H9 (cell line): ENCODE measurements around the gene CDRT4. TPM values are rescaled to one million over a fixed set of nuclear protein-coding genes. Genes with fewer than 3 reads are reported as not detected.

ENCODE experiments used
- DNase-seq: peaks from one replicate; pipeline ENCODE4 v3.0.0-alpha.2; 2017
- H2AFZ ChIP-seq: one replicate; pipeline ENCODE4 v1.6.1; 2013; ENCODE audit warnings: mild to moderate bottlenecking, low read length, control low read depth, moderate library complexity
- H2AK5ac ChIP-seq: 2 replicates; pipeline ENCODE4 v1.6.1; 2013; ENCODE audit warnings: low read length, control low read depth, mixed read lengths; ENCODE audit not compliant: insufficient read length
- H2BK120ac ChIP-seq: one replicate; pipeline ENCODE4 v1.6.1; 2013; ENCODE audit warnings: low read depth, mild to moderate bottlenecking, low read length, control low read depth, inconsistent platforms; ENCODE audit not compliant: poor library complexity, severe bottlenecking
- H2BK12ac ChIP-seq: 2 replicates; pipeline ENCODE4 v1.6.1; 2013; ENCODE audit warnings: low read length, control low read depth, mixed read lengths, low read depth; ENCODE audit not compliant: insufficient read length
- H2BK15ac ChIP-seq: 2 replicates; pipeline ENCODE4 v1.6.1; 2013; ENCODE audit warnings: low read depth, low read length, control low read depth
- H2BK20ac ChIP-seq: one replicate; pipeline ENCODE4 v1.6.1; 2013; ENCODE audit warnings: low read depth, mild to moderate bottlenecking, low read length, control low read depth, inconsistent platforms; ENCODE audit not compliant: poor library complexity, severe bottlenecking
- H2BK5ac ChIP-seq: 2 replicates; pipeline ENCODE4 v1.6.1; 2013; ENCODE audit warnings: low read length, control low read depth, mixed read lengths; ENCODE audit not compliant: insufficient read length
- H3K14ac ChIP-seq: 2 replicates; pipeline ENCODE4 v1.6.1; 2013; ENCODE audit warnings: low read length, control low read depth; ENCODE audit not compliant: insufficient read depth
- H3K18ac ChIP-seq: 2 replicates; pipeline ENCODE4 v1.6.1; 2013; ENCODE audit warnings: low read depth, mild to moderate bottlenecking, mixed read lengths, low read length, control low read depth; ENCODE audit not compliant: insufficient read length
- H3K23ac ChIP-seq: 2 replicates; pipeline ENCODE4 v1.6.1; 2013; ENCODE audit warnings: low read length, control low read depth, mixed read lengths, low read depth; ENCODE audit not compliant: insufficient read length
- H3K23me2 ChIP-seq: 2 replicates; pipeline ENCODE4 v1.6.1; 2013; ENCODE audit warnings: low read depth, mild to moderate bottlenecking, mixed read lengths, low read length, control low read depth; ENCODE audit not compliant: insufficient read length, poor library complexity, severe bottlenecking
- H3K27ac ChIP-seq: 2 replicates; pipeline ENCODE4 v1.5.1; 2013; ENCODE audit warnings: low read length, control low read depth, mixed read lengths, low read depth; ENCODE audit not compliant: insufficient read length
- H3K27me3 ChIP-seq: 2 replicates; pipeline ENCODE4 v1.6.1; 2013; ENCODE audit warnings: low read length, control low read depth, inconsistent platforms; ENCODE audit not compliant: insufficient read depth
- H3K4ac ChIP-seq: 2 replicates; pipeline ENCODE4 v1.6.1; 2013; ENCODE audit warnings: low read depth, mild to moderate bottlenecking, control low read depth, inconsistent platforms, low read length, moderate library complexity
- H3K4me1 ChIP-seq: 2 replicates; pipeline ENCODE4 v1.6.1; 2013; ENCODE audit warnings: low read length, control low read depth, inconsistent platforms; ENCODE audit not compliant: insufficient read depth
- H3K4me2 ChIP-seq: 2 replicates; pipeline ENCODE4 v1.6.1; 2013; ENCODE audit warnings: low read length, control low read depth, mixed read lengths; ENCODE audit not compliant: insufficient read length, insufficient read depth
- H3K56ac ChIP-seq: 2 replicates; pipeline ENCODE4 v1.6.1; 2013; ENCODE audit warnings: low read depth, mild to moderate bottlenecking, mixed read lengths, low read length, control low read depth; ENCODE audit not compliant: insufficient read length
- H3K79me1 ChIP-seq: 2 replicates; pipeline ENCODE4 v1.6.1; 2013; ENCODE audit warnings: low read depth, mild to moderate bottlenecking, moderate library complexity, low read length, control low read depth, inconsistent platforms; ENCODE audit not compliant: insufficient read depth, poor library complexity, severe bottlenecking
- H3K79me2 ChIP-seq: 2 replicates; pipeline ENCODE4 v1.6.1; 2013; ENCODE audit warnings: low read length, control low read depth, inconsistent platforms; ENCODE audit not compliant: insufficient read depth
- H3K9ac ChIP-seq: 2 replicates; pipeline ENCODE4 v1.6.1; 2013; ENCODE audit warnings: low read length, control low read depth, mixed read lengths; ENCODE audit not compliant: insufficient read length; ENCODE audit errors: extremely low read depth
- H3K9me3 ChIP-seq: one replicate; pipeline ENCODE4 v1.6.1; 2013; ENCODE audit warnings: low read depth, low read length, inconsistent platforms; ENCODE audit not compliant: control insufficient read depth
- H3T11ph ChIP-seq: one replicate; pipeline ENCODE4 v1.6.1; 2013; ENCODE audit warnings: mild to moderate bottlenecking, low read length, control low read depth, inconsistent platforms
- H4K20me1 ChIP-seq: one replicate; pipeline ENCODE4 v1.6.1; 2013; ENCODE audit not compliant: control insufficient read depth, insufficient read length, insufficient read depth
- H4K5ac ChIP-seq: 2 replicates; pipeline ENCODE4 v1.6.1; 2013; ENCODE audit warnings: low read depth, mild to moderate bottlenecking, mixed read lengths, low read length, control low read depth; ENCODE audit not compliant: insufficient read length
- H4K8ac ChIP-seq: replicated peaks from 2 replicates; pipeline ENCODE4 v1.6.1; 2013; ENCODE audit warnings: low read length, control low read depth, mixed read lengths, low read depth; ENCODE audit not compliant: insufficient read length
- H4K91ac ChIP-seq: 2 replicates; pipeline ENCODE4 v1.6.1; 2013; ENCODE audit warnings: low read depth, mild to moderate bottlenecking, moderate library complexity, mixed read lengths, low read length, control low read depth; ENCODE audit not compliant: insufficient read length
- H3K27ac Mint-ChIP-seq, 3 experiments: 2 replicates in 2 of 3; 3 replicates in 1 of 3; pipeline ENCODE4 v1.8.0; 2020 to 2021; ENCODE audit warnings: mixed read lengths in 3 of 3, mild to moderate bottlenecking in 1 of 3, moderate library complexity in 1 of 3
- H3K27me3 Mint-ChIP-seq: 2 replicates; pipeline ENCODE4 v1.8.0; 2021; ENCODE audit warnings: low read depth, mild to moderate bottlenecking, moderate library complexity, mixed read lengths
- H3K36me3 Mint-ChIP-seq, 3 experiments: 2 replicates in 2 of 3; 3 replicates in 1 of 3; pipeline ENCODE4 v1.8.0; 2020 to 2021; ENCODE audit warnings: low read depth in 3 of 3, mixed read lengths in 3 of 3; ENCODE audit not compliant: insufficient read depth in 1 of 3
- H3K4me1 Mint-ChIP-seq, 2 experiments: 2 replicates each; pipeline ENCODE4 v1.8.0; 2020; ENCODE audit warnings: mixed read lengths in 2 of 2
- H3K4me3 Mint-ChIP-seq, 2 experiments: 2 replicates in 1 of 2; 3 replicates in 1 of 2; pipeline ENCODE4 v1.8.0; 2020 to 2021; ENCODE audit warnings: mild to moderate bottlenecking in 2 of 2, mixed read lengths in 2 of 2, moderate library complexity in 1 of 2
- H3K9me3 Mint-ChIP-seq, 2 experiments: 2 replicates in 1 of 2; 3 replicates in 1 of 2; pipeline ENCODE4 v1.8.0; 2020; ENCODE audit warnings: mild to moderate bottlenecking in 2 of 2, mixed read lengths in 2 of 2, moderate library complexity in 1 of 2
- CTCF ChIP-seq: fragments of 200-600 bp; sonication (generic); conservative IDR thresholded peaks from 3 replicates; pipeline ENCODE4 v1.8.0; 2021; ENCODE audit warnings: antibody characterized with exemption, mild to moderate bottlenecking
- WGBS: extraction: QIAGEN DNeasy Blood & Tissue Kit; methylation state at CpG from one replicate; pipeline ENCODE4 v1.1.7; 2013; ENCODE audit warnings: missing lambda C conversion rate, low lambda C conversion rate, mixed read lengths; ENCODE audit not compliant: insufficient read length; ENCODE audit errors: extremely low coverage; 5-methylcytosine and 5-hydroxymethylcytosine counted together
- total RNA-seq: library from RNA; stranded (reverse); gene quantifications from 2 replicates; pipeline ENCODE4 v1.2.1, GENCODE V29; 2021

Gene CDRT4
- total RNA-seq, 1 experiment from 2014 or later: 3.8 TPM

- no peaks in the 10 kb centered on the region for H3K4me1 ChIP-seq
- H2BK12ac ChIP-seq: no peak overlapping the region
- H2AFZ ChIP-seq: no peak overlapping the region
- H3K4me2 ChIP-seq: no peak overlapping the region
- Mint-ChIP-seq H3K9me3 (no peaks in the 10 kb centered on the region), H3K27ac (no peak overlapping the region), H3K4me3 (no peak overlapping the region), H3K27me3 (no peaks in the 10 kb centered on the region), H3K36me3 (peaks cover 26 to 48% (median 31%) of the 10 kb centered on the region in 3 experiments), H3K4me1 (0 out of 4 replicates have a peak, but pooled peaks cover 0 to 2% of the 10 kb centered on the region in 2 experiments)
- no peaks in the 10 kb centered on the region for H4K20me1 ChIP-seq
- no peak overlapping the region for H3K56ac ChIP-seq
- H2AK5ac ChIP-seq: no peak overlapping the region
- H4K5ac ChIP-seq: no peak overlapping the region
- H4K91ac ChIP-seq: no peak overlapping the region
- H2BK5ac ChIP-seq: no peak overlapping the region
- H3K27me3 ChIP-seq: no peaks in the 10 kb centered on the region
- no peaks in the 10 kb centered on the region for H3K79me1 ChIP-seq
- no peak overlapping the region for H3K27ac ChIP-seq
- H3K14ac ChIP-seq: no peak overlapping the region
- H3K9ac ChIP-seq: no peak overlapping the region
- H4K8ac ChIP-seq: no peak overlapping the region
- H2BK120ac ChIP-seq: no peak overlapping the region
- no peak for DNase-seq
- H3K9me3 ChIP-seq: no peaks in the 10 kb centered on the region
- no peak overlapping the region for H3K4ac ChIP-seq
- no peak overlapping the region for H3T11ph ChIP-seq
- no peaks in the 10 kb centered on the region for H3K23me2 ChIP-seq
- WGBS: no CpG with 5 or more reads among the region's 3 CpGs
- no peak overlapping the region for H2BK20ac ChIP-seq
- no peak overlapping the region for H2BK15ac ChIP-seq
- H3K18ac ChIP-seq: no peak overlapping the region
- TF ChIP-seq CTCF: no peak
- H3K23ac ChIP-seq: no peak overlapping the region
- H3K79me2 ChIP-seq: no peaks in the 10 kb centered on the region
Observed at GRCh38 chr17:15510361-15510760, 42.9 kb upstream of the CDRT4 start.
